HG02973 (cell line): Measurements from ENCODE around the gene SLC1A2.

Source experiments
- ATAC-seq: cut with Tn5 transposase; IDR thresholded peaks from one replicate; pipeline ENCODE4 v1.9.1; 2021; ENCODE audit warnings: moderate library complexity; ENCODE audit not compliant: unreplicated experiment

SLC1A2 gene

GRCh38 chr11:35305670-35306382 is 113.5 kb downstream of the SLC1A2 start:
- ATAC-seq: no peak

GRCh38 chr11:35304900-35305460 is 114.4 kb downstream of the SLC1A2 start:
- no peak for ATAC-seq

GRCh38 chr11:35304386-35304775 is 115.0 kb downstream of the SLC1A2 start:
- ATAC-seq: no peak

DNA sequence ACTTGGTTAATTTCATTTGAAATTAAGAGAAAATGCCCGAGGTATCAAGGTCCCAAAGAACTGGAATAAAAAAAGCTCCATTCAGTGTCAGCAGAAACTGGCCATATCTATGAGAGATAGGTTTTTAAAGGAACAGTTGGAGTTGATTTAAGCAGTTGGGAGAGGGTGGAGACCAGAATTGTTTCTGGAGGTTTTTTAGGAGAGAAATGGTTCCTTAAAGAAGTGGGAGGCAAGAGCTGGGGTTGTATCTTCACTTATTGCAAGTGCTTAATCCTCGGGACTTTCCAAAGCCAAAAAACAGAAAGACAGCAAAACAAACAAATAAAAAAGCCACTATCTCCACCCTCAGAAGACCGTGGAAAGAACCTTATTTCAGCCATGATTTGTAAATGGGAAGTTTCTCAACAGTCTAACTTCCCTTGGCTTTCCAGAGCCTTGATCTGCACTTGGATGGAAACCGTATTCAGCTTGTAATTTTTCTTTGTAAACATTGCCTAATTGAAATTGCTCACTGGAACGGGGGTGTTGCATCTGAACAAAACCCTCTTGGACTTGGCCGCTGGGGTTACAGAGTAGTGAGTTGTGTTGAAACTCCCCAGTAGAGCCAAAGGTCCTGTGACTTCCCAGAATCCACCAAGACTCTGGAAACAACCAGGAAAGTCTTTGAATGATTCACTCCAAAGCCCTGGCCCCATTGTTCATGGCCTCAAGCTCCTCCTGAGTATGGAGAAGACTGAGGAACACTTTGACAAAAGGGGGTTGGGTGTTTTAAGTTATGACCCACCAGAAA is 115.6 kb downstream of the SLC1A2 start:
- ATAC-seq: no peak

GRCh38 chr11:35302398-35302797 is 117.0 kb downstream of the SLC1A2 start:
- no peak for ATAC-seq

DNA sequence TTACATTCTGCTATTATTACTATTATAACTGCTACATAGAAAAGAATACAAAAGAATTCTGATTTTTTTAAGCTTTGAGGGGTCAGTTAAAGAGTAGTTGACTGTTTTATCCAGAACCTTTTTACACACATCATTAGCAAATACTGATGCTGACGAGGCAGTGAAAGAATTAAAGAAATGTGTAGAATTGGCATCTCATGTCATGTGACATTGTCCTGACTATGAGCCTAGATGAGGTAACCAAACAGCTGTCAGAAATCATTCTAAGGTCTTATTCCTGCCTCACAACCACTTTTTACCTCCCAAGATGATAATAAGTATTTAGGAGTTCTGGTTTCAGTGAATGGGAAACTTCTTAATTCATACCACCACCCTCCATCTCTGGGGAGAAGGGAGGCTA is 121.0 kb downstream of the SLC1A2 start:
- no peak for ATAC-seq

- ATAC-seq: no peak
Measured at GRCh38 chr11:35295751-35296150, 123.6 kb downstream of the SLC1A2 start.

GRCh38 chr11:35293699-35294098 is 125.7 kb downstream of the SLC1A2 start:
- ATAC-seq: no peak

DNA sequence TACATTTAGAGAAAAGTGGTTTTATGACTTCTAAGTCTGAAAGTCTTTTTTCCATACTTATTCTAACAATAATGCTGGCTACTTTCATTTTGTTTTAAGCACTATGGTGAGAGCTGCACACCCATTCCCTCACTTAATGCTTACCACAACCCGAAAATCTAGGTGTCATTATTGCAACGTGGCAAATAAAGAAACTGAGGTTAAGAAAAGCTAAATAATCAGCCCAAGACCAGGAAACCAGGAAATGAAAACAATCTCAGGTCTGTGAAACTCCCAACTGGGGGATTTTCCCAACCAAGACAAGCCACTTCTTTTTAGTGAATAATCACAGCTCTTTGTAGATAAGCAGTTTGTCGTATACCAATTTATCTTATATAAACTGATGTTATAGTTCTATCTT is 126.3 kb downstream of the SLC1A2 start:
- no peak for ATAC-seq

- no peak for ATAC-seq
Measured at GRCh38 chr11:35292279-35292678, 127.1 kb downstream of the SLC1A2 start.

- ATAC-seq: no peak
Measured at GRCh38 chr11:35290876-35291275, 128.5 kb downstream of the SLC1A2 start.

- no peak for ATAC-seq
Measured at GRCh38 chr11:35289821-35290220, 129.5 kb downstream of the SLC1A2 start.

GRCh38 chr11:35288817-35289541 is 130.4 kb downstream of the SLC1A2 start:
- no peak for ATAC-seq

DNA sequence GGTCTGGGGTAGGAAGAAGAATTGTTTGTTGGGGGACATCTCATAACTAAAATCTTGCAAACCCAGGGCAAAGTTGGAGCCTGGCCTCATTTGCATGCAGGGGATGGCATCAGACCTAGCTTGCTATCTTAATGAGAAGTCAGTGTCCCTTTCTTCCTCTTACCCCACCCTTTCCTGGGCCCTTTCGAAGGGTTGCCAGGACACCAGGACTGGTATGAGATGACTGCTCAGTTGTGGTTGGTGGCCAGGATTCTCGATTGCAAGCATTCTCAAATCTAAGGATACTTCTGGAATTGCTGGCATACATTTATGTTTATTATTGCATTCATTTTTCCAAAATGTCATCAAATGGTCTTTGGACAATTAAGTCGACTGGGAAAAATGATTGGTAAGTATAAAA is 131.0 kb downstream of the SLC1A2 start:
- no peak for ATAC-seq

- ATAC-seq: no peak
Measured at GRCh38 chr11:35287344-35287890, 131.9 kb downstream of the SLC1A2 start.

- ATAC-seq: no peak
Measured at GRCh38 chr11:35286126-35286525, 133.2 kb downstream of the SLC1A2 start.

DNA sequence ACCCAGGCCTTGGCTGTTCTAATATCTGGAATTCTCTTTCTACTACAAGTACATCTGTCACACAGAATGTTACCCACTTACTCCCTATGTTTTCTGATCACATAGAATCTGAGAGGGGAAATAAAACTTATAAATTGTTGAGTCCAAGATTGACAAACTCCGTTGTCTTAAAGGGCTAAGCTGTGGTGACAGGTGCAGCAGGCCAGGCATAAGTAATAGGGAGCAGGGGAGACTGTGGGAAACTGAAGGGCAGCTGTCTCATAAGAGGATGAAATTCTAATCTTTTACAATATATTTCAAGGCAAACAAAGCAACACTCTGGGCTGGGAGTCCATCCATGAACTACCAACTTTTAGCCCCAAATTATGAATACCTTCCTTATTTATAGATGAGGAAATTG is 133.9 kb downstream of the SLC1A2 start:
- ATAC-seq: no peak

DNA sequence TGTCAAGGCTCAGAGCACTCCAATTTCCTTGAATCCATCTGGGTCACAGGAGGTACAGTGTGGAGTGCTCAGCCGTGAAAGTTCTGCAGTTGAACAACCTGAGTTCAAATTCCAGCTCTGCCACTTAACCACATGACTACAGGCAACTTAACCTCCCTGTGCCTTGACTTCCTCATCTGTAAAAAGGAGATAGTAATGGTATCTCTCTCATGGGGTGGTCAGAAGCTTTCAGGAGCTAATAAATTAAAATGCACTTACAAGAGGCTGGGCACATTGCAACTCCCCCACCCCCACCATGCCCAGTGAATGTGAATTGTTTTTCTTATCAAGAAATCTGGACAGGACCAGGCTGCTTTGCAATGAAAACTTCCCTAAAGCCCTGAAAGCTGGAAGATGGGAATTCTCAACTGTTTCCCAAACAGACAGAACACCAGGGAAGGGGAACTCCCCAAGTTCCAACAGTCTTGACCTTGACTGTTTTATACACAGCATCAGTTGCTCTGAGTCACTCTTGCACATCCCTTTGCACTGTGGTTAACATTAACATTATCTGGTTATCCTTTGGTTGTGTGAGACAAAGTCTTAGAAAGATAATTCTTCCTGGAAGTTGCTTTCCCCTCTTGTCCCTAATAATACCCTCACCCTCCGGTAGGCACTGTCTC is 137.0 kb downstream of the SLC1A2 start:
- no peak for ATAC-seq

- no peak for ATAC-seq
Measured at GRCh38 chr11:35281169-35281688, 138.1 kb downstream of the SLC1A2 start.

DNA sequence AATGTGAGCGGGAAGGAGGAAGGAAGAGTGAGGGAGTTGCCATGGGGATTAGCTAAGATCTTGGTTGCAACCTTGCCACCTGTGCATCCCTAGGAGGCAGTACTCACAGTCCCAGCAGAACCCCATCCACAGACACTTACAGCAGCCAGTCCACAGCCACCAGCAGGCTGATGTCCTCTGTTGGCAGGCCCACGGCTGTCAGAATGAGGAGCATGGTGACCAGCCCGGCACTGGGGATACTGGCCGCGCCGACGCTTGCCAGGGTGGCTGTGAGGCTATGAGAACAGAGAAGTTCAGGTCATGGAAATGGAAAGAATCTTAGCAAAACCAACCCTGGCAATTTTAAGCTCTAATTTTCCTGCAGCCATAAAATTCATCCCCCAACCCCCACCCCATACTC is 138.6 kb downstream of the SLC1A2 start:
- no peak for ATAC-seq
